Stimulated activated CD8-positive, alpha-beta memory T cell treated with anti-CD3 and anti-CD28 coated beads, Interleukin-4, amount 100 ng/mL, for 24 hours (primary cell): ENCODE measurements around the gene C4orf50.

Experiments
- DNase-seq: peaks from one replicate; pipeline ENCODE4 v3.0.0-alpha.2; 2020; ENCODE audit warnings: low read depth

C4orf50 gene

GRCh38 chr4:5992828-5993321 lies 25.4 kb downstream of the C4orf50 start:
- no peak for DNase-seq

GRCh38 chr4:5992171-5992827 lies 25.9 kb downstream of the C4orf50 start:
- no peak for DNase-seq

DNA sequence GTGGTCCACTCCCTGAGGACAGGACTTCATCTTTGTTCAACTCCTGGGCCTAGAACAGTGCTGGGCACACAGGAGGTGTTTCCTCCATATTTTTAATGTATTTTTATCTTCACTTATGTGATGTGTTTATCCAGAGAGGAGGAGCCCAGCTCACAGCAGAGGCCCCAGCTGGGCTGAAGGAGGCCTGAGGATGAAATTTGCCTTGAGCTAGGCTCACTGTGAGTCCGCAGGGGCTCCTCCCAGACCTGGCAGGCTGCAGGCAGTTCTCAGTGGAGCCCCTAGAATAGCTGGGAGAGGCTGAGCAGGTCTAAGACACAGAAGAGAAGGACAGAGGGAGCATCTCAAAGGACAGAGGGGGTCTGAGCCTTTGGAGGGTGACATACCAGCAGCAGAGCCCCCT lies 26.8 kb downstream of the C4orf50 start:
- DNase-seq, result no peak

- no peak for DNase-seq
These were observed 27.6 kb downstream of the C4orf50 start for GRCh38 chr4:5990446-5991160.

- DNase-seq, result no peak
These were observed 28.7 kb downstream of the C4orf50 start for GRCh38 chr4:5989236-5990225.

GRCh38 chr4:5988086-5988845 lies 30.0 kb downstream of the C4orf50 start:
- DNase-seq, result no peak

GRCh38 chr4:5984843-5985242 lies 33.4 kb downstream of the C4orf50 start:
- DNase-seq, result no peak

GRCh38 chr4:5982156-5982973 lies 35.9 kb downstream of the C4orf50 start:
- DNase-seq, result no peak

DNA sequence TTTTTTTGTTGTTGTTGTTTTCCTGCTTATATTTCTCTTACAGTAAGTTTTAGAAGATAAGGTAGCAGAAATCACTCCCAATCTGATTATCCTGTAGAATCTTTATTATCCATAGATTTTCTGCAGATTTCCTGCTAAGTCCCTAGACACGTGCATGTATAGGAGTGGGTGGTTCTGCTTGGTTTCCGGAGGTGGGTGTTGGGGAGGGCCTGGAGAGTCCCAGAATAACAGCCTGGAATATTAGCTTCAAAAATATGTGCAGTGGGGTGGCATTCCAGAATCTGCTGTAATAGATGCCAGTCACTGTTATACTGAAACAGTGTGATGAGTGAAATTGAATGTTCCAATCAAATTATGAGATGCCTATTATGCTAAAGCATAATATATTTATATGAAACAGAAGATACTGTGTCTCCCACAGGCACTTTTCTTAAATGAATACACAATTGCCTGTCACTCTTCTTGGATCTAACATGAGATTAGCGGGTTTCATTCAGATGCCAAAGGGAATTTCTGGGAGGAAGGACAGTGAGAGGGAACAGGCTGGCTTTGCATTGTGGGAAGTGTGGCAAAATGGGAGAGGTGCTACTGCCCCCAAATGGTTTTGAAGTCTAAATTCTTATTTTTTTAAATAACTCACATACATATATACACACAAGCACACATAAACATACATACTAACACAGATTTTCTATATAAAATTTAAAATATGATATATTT lies 37.6 kb downstream of the C4orf50 start:
- no peak for DNase-seq

GRCh38 chr4:5979981-5980380 lies 38.2 kb downstream of the C4orf50 start:
- no peak for DNase-seq

- no peak for DNase-seq
These were observed 41.3 kb downstream of the C4orf50 start for GRCh38 chr4:5976921-5977320.

DNA sequence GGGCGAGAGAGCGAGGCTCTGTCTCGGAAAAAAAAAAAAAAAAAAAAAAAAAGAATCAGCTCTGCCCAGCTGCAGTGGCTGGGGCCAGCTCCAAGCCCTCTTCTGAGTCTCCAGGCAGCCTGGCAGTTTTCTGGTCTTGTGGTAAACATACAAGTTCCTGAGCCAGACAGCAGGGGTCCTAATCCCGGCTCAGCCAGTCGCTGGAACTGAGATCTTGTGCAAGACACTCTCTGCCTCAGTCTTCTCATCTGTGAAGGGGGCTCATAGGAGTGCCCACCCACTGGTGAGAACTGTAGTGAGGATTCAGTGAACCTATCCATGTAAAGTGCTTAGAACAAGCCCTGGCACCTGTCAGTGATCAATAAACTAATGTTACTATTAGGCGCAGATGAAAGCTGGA lies 41.8 kb downstream of the C4orf50 start:
- DNase-seq, result no peak

DNA sequence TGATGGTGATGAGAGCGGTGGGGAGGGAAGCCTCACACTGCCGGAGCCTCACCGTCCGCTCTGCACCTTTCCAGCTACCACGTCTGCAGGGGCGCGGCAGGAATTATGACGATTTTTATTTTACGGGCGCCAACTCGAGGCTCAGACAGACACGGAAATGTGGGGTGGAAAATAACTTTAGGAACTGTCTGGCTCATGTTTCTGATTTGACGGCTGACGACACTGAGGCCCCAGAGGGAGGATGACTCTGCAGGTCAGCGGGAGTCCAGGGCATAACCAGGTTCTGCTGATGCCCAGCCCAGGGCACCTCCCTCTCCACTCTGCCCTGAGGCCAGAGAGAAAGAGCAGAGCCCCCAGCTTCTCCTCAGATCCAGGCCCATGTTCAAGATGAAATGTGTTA lies 43.9 kb downstream of the C4orf50 start:
- no peak for DNase-seq

GRCh38 chr4:5973486-5974220 lies 44.6 kb downstream of the C4orf50 start:
- DNase-seq, result no peak

DNA sequence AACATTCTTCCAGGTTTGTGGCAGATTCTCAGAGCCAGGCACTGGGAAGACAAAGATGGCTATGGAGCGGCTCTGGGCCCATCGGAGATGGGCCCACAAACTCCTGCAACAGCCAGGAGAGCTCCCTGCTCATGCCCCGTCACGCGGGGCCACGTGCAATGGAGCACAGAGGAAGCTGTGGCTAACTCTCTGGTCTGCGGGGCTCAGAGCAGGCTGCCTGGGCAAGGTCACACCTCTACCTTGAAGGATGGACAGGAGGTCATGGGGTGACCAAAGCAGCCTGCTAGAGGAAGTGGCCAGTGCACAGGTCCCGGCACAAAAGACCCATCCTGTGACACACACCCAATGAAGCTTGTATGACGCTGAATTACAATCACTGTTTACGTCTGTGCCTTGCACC lies 45.2 kb downstream of the C4orf50 start:
- DNase-seq, result no peak

DNA sequence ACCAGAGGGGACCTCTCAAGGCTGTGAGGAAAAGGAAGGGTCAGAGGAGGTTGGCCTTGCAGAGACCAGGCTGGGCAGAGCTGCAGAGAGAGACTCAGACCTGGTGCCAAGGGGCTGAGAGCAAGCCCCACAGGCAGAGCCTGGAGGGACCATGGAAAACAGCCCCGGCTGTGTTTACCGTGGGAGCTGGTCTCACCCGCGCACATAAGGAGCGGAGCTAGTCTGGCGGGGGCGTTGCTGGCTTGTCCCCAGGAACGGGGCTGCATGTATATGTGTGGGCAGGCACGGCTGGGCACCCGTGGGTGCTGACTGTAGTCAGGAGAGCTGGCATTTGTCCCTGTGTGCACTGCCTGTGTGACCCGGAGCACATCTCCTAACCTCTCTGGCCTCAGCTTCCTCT lies 45.7 kb downstream of the C4orf50 start:
- DNase-seq, result no peak

DNA sequence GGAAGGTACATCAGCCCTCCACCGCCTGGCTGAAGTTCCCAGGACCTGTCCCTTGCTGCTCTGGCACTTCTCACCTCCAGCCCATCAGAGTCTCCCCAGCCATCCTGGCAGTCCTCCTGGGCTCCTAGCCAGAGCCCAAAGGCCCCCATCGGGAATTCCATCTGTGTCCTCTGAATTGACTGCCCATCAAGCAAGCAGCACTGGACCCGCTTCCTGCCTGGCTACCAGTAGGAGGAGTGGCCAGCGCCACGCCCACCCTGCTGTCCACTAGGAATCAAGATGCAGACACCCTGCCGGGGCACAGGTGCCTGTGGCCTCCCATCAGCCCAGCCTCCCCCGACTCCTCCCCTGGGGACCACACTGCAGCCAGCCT lies 47.2 kb downstream of the C4orf50 start:
- no peak for DNase-seq

DNA sequence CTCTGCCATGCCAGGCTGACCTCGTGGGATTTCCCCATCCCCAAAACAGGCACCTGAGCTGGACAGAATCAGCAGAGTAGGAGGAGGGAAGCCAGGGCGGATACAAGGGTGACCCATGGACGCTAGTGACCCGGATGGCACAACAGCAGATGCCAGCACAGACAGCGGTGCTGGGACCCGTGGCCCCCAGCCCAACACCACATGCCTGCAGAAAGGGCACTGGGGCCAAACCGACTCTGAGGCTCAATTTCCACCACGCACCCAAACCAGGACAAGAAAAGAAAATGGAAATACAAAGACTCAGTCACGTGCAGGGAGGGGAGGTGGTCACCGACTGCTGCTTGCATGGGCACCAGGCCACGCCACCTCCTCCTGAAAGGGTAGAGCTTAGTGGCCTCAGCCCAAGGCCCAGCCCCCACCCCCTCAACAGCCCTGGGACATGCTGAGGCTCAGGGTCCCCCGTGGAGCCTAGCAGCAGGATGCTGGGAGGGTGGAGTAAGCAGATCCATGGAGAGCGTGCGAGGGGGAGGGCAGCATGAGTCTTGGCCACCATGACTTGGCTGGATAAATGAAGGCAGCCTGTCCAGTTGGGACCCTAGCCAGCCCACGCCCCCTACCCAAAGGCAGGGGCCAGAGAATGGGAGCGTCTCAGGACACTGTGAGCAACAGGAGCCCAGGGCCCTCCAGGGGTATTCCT lies 47.7 kb downstream of the C4orf50 start:
- no peak for DNase-seq

DNA sequence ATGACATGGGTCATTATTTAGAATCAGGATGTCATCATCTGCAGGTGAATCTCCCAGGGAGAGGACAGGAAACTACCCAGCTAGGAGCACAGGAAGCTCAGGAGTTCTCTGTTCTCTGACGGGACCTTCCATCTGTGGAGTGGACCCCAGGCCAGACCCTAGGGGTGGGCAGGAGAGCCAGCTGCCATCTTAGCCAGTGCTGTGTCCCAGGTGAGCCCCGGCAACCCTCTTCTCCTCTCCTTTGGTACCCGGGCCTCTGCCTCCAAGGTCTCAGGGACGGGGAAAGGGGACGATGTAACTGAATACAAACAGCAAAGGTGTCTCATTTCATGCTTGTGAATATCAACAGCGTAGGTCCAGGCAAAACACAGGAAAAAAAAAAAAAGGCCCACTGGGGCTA lies 48.5 kb downstream of the C4orf50 start:
- no peak for DNase-seq
